HuH-7.5 (cell line): ENCODE measurements around the gene ZNF385B.
"Not testable (repeated sequence)": the region's sequence is repeated elsewhere in the genome, so short reads cannot be mapped to it uniquely, and the experiment has no call there.

Source experiments
- DNase-seq: peaks from one replicate; pipeline ENCODE4 v3.0.0; 2011; ENCODE audit warnings: low spot score

Gene ZNF385B

GRCh38 chr2:179677077-179677688 is 184.2 kb downstream of the ZNF385B start:
- DNase-seq: no peak

- DNase-seq: no peak
Measured at GRCh38 chr2:179675435-179675834, 186.0 kb downstream of the ZNF385B start.

- no peak for DNase-seq
Measured at GRCh38 chr2:179671043-179671981, 190.1 kb downstream of the ZNF385B start.

- DNase-seq: no peak
Measured at GRCh38 chr2:179669196-179669595, 192.2 kb downstream of the ZNF385B start.

GRCh38 chr2:179664972-179665812 is 196.2 kb downstream of the ZNF385B start:
- no peak for DNase-seq

- DNase-seq: no peak
Measured at GRCh38 chr2:179661986-179662385, 199.4 kb downstream of the ZNF385B start.

GRCh38 chr2:179657068-179657595 is 204.3 kb downstream of the ZNF385B start:
- no peak for DNase-seq

GRCh38 chr2:179655627-179656026 is 205.8 kb downstream of the ZNF385B start:
- DNase-seq: no peak

GRCh38 chr2:179654806-179655205 is 206.6 kb downstream of the ZNF385B start:
- DNase-seq: no peak

GRCh38 chr2:179652296-179652695 is 209.1 kb downstream of the ZNF385B start:
- no peak for DNase-seq

- no peak for DNase-seq
Measured at GRCh38 chr2:179650420-179650819, 211.0 kb downstream of the ZNF385B start.

- DNase-seq: no peak
Measured at GRCh38 chr2:179646862-179647587, 214.4 kb downstream of the ZNF385B start.

- no peak for DNase-seq
Measured at GRCh38 chr2:179646173-179646769, 215.1 kb downstream of the ZNF385B start.

- no peak for DNase-seq
Measured at GRCh38 chr2:179645047-179645446, 216.4 kb downstream of the ZNF385B start.

GRCh38 chr2:179642462-179642861 is 218.9 kb downstream of the ZNF385B start:
- no peak for DNase-seq

GRCh38 chr2:179636995-179637394 is 224.4 kb downstream of the ZNF385B start:
- no peak for DNase-seq

- no peak for DNase-seq
Measured at GRCh38 chr2:179636100-179636980, 225.1 kb downstream of the ZNF385B start.

GRCh38 chr2:179631769-179632385 is 229.5 kb downstream of the ZNF385B start:
- DNase-seq: not testable (repeated sequence)

- DNase-seq: not testable (repeated sequence)
Measured at GRCh38 chr2:179629776-179630175, 231.6 kb downstream of the ZNF385B start.

GRCh38 chr2:179626261-179626660 is 235.2 kb downstream of the ZNF385B start:
- DNase-seq: no peak
